H1 (cell line): ENCODE measurements around the gene OR51S1.
"Not testable (repeated sequence)": the region's sequence is repeated elsewhere in the genome, so short reads cannot be mapped to it uniquely, and the experiment has no call there.

Source experiments
- JUND ChIP-seq: IDR thresholded peaks from 2 replicates; pipeline ENCODE4 v1.6.1; 2011; ENCODE audit warnings: mild to moderate bottlenecking, improper control_type of control experiment, low read length
- KDM1A ChIP-seq: fragments of 200-600, 300-600 bp; sonication (generic); IDR thresholded peaks from 2 replicates; pipeline ENCODE4 v1.7.1; 2016; ENCODE audit warnings: mild to moderate bottlenecking, low read length, borderline replicate concordance
- RNF2 ChIP-seq: fragments of 200-900, 300-1000 bp; sonication (generic); IDR thresholded peaks from 2 replicates; pipeline ENCODE4 v1.7.1; 2016; ENCODE audit warnings: borderline replicate concordance, low read depth, mild to moderate bottlenecking, antibody characterized with exemption, low read length; ENCODE audit not compliant: poor library complexity, severe bottlenecking; ENCODE audit errors: missing control alignments
- TF ChIP-seq, protein P1 (sequence below), 3 experiments: IDR thresholded peaks; 1 replicate in 2 of 3; 2 replicates in 1 of 3; pipeline versions ENCODE4 v1.5.1 to v1.6.1; 2011; ENCODE audit warnings: low read length in 3 of 3, mild to moderate bottlenecking in 3 of 3, inconsistent platforms in 2 of 3, low read depth in 1 of 3, moderate library complexity in 1 of 3; ENCODE audit not compliant: insufficient read depth in 1 of 3; ENCODE audit errors: control extremely low read depth in 1 of 3
- TF ChIP-seq, protein P2 (sequence below): IDR thresholded peaks from 2 replicates; pipeline ENCODE4 v1.6.1; 2012; ENCODE audit warnings: inconsistent platforms

DNA sequence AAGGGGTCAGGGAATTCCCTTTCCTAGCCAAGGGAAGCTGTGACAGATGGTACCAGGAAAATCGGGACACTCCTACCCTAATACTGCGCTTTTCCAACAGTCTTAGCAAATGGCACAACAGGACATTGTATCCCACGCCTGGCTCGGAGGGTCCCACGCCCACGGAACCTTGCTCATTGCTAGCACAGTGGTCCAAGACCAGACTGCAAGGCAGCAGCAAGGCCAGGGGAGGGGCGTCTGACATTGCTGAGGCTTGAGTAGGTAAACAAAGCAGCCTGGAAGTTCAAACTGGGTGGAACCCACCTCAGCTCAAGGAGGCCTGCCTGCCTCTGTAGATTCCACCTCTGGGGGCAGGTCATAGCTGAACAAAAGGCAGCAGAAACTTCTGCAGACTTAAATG, 5.3 kb upstream of the OR51S1 start:
- TF ChIP-seq, protein P1, sequence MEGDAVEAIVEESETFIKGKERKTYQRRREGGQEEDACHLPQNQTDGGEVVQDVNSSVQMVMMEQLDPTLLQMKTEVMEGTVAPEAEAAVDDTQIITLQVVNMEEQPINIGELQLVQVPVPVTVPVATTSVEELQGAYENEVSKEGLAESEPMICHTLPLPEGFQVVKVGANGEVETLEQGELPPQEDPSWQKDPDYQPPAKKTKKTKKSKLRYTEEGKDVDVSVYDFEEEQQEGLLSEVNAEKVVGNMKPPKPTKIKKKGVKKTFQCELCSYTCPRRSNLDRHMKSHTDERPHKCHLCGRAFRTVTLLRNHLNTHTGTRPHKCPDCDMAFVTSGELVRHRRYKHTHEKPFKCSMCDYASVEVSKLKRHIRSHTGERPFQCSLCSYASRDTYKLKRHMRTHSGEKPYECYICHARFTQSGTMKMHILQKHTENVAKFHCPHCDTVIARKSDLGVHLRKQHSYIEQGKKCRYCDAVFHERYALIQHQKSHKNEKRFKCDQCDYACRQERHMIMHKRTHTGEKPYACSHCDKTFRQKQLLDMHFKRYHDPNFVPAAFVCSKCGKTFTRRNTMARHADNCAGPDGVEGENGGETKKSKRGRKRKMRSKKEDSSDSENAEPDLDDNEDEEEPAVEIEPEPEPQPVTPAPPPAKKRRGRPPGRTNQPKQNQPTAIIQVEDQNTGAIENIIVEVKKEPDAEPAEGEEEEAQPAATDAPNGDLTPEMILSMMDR (IDR thresholded peaks at IDR 0.05; ENCODE audit: control extremely low read depth in 1 of 3, insufficient read depth in 1 of 3, low read depth in 1 of 3, low read length in 3 of 3), result not testable (repeated sequence)
- not testable (repeated sequence) for TF ChIP-seq KDM1A, JUND, RNF2
- TF ChIP-seq, protein P2, sequence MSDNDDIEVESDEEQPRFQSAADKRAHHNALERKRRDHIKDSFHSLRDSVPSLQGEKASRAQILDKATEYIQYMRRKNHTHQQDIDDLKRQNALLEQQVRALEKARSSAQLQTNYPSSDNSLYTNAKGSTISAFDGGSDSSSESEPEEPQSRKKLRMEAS, result not testable (repeated sequence)
